Measurements from ENCODE around the gene GSTM2.

Gene GSTM2

GRCh38 chr1:109634292-109634691 is 33.6 kb upstream of the GSTM2 start:
- no peak for DNase-seq (ENCODE audit: extremely low read depth, insufficient read length)
- Histone ChIP-seq H3K27me3 (replicated peaks; ENCODE audit: control insufficient read depth, insufficient read depth, low read length) (no peaks in the 10 kb centered on the region), H3K4me3 (replicated peaks; ENCODE audit: low read depth, low read length) (no peak overlapping the region), H3K36me3 (ENCODE audit: control insufficient read depth, insufficient read depth, low read length) (peaks cover 20% of the 10 kb centered on the region)
- TF ChIP-seq CTCF (IDR thresholded peaks at IDR 0.05; ENCODE audit: insufficient read depth, low read length, poor library complexity, severe bottlenecking), result no peak

- DNase-seq (ENCODE audit: extremely low read depth, insufficient read length), result no peak
- Histone ChIP-seq H3K27me3 (replicated peaks; ENCODE audit: control insufficient read depth, insufficient read depth, low read length) (no peaks in the 10 kb centered on the region), H3K36me3 (ENCODE audit: control insufficient read depth, insufficient read depth, low read length) (peaks cover 14% of the 10 kb centered on the region), H3K4me3 (replicated peaks; ENCODE audit: low read depth, low read length) (no peak overlapping the region; the same call in 1 of the 2 replicates)
- peak; percentile 2 for TF ChIP-seq CTCF (IDR thresholded peaks at IDR 0.05; ENCODE audit: insufficient read depth, low read length, poor library complexity, severe bottlenecking)
Measured at GRCh38 chr1:109634771-109635750, 32.8 kb upstream of the GSTM2 start.

GRCh38 chr1:109635862-109636200 is 32.0 kb upstream of the GSTM2 start:
- Histone ChIP-seq H3K4me3 (replicated peaks; ENCODE audit: low read depth, low read length) (no peak overlapping the region), H3K27me3 (replicated peaks; ENCODE audit: control insufficient read depth, insufficient read depth, low read length) (no peaks in the 10 kb centered on the region), H3K36me3 (ENCODE audit: control insufficient read depth, insufficient read depth, low read length) (peaks cover 10% of the 10 kb centered on the region)
- no peak for DNase-seq (ENCODE audit: extremely low read depth, insufficient read length)
- no peak for TF ChIP-seq CTCF (IDR thresholded peaks at IDR 0.05; ENCODE audit: insufficient read depth, low read length, poor library complexity, severe bottlenecking)

- no peak for TF ChIP-seq CTCF (IDR thresholded peaks at IDR 0.05; ENCODE audit: insufficient read depth, low read length, poor library complexity, severe bottlenecking)
- Histone ChIP-seq H3K4me3 (replicated peaks; ENCODE audit: low read depth, low read length) (no peak overlapping the region), H3K27me3 (replicated peaks; ENCODE audit: control insufficient read depth, insufficient read depth, low read length) (no peaks in the 10 kb centered on the region), H3K36me3 (ENCODE audit: control insufficient read depth, insufficient read depth, low read length) (peaks cover 6% of the 10 kb centered on the region)
- no peak for DNase-seq (ENCODE audit: extremely low read depth, insufficient read length)
Measured at GRCh38 chr1:109636201-109636952, 31.5 kb upstream of the GSTM2 start.

- DNase-seq (ENCODE audit: extremely low read depth, insufficient read length), result no peak
- no peaks in the 10 kb centered on the region for H3K27me3 ChIP-seq (replicated peaks; ENCODE audit: control insufficient read depth, insufficient read depth, low read length)
- TF ChIP-seq CTCF (IDR thresholded peaks at IDR 0.05; ENCODE audit: insufficient read depth, low read length, poor library complexity, severe bottlenecking), result no peak
- H3K4me3 ChIP-seq (replicated peaks; ENCODE audit: low read depth, low read length), result no peak overlapping the region
- H3K36me3 ChIP-seq (ENCODE audit: control insufficient read depth, insufficient read depth, low read length), result no peaks in the 10 kb centered on the region
Measured at GRCh38 chr1:109637446-109637845, 30.4 kb upstream of the GSTM2 start.
